Mammary epithelial cell (primary cell): ENCODE results near the gene ENOX2.

Experiments
- CTCF ChIP-seq, 2 donors: IDR thresholded peaks in 1 of 2; conservative IDR thresholded peaks in 1 of 2; 2 replicates each; pipeline ENCODE4 v1.5.1; 2011 to 2012; ENCODE audit warnings: inconsistent platforms in 2 of 2, low read length in 2 of 2, mild to moderate bottlenecking in 2 of 2, control low read depth in 1 of 2, low read depth in 1 of 2; ENCODE audit not compliant: insufficient read depth in 1 of 2; ENCODE audit errors: extremely low read depth in 1 of 2
- EZH2 ChIP-seq: IDR thresholded peaks from 2 replicates; pipeline ENCODE4 v1.6.1; 2012; ENCODE audit warnings: low read length, inconsistent platforms, borderline replicate concordance

GRCh38 chrX:130771230-130771629 lies 131.8 kb downstream of the ENOX2 start:
- TF ChIP-seq CTCF (conservative IDR thresholded peaks at IDR 0.05 in 1 of 2, IDR thresholded peaks at IDR 0.05 in 1 of 2; ENCODE audit: extremely low read depth in 1 of 2, insufficient read depth in 1 of 2, low read depth in 1 of 2, low read length in 2 of 2) = no peak
- no peak for TF ChIP-seq EZH2
